ENCODE data around the gene PILRA. TPM values are rescaled to one million over a fixed set of nuclear protein-coding genes. Genes with fewer than 3 reads are reported as not detected.
"Not testable (repeated sequence)": the region's sequence is repeated elsewhere in the genome, so short reads cannot be mapped to it uniquely, and the experiment has no call there.

The PILRA gene
- total and polyA plus RNA-seq, 2 of the 8 experiments (the other 6 are each of a cell fraction or from before 2014, with no cell fraction given), result 7.6 to 10.6 TPM

- not testable (repeated sequence) for H3K18ac ChIP-seq (ENCODE audit: extremely low read depth, low read length); DNase-seq (ENCODE audit: low read depth in 1 of 2, low spot score in 2 of 2); H3K79me2 ChIP-seq (ENCODE audit: control insufficient read depth in 1 of 2, insufficient read depth in 2 of 2, low read length in 2 of 2); H3K27me3 ChIP-seq (replicated peaks in 1 of 4; ENCODE audit: control insufficient read depth in 3 of 4, extremely low read depth in 1 of 4, insufficient read depth in 3 of 4, low read length in 3 of 4); H2AK5ac ChIP-seq (ENCODE audit: low read depth, low read length); H3K23ac ChIP-seq (ENCODE audit: insufficient read length); H4K20me1 ChIP-seq (replicated peaks in 1 of 2; ENCODE audit: control insufficient read depth in 1 of 2, insufficient read depth in 2 of 2, low read length in 2 of 2); H3K4me2 ChIP-seq (ENCODE audit: insufficient read depth in 1 of 2, low read depth in 2 of 2, low read length in 2 of 2); H2BK20ac ChIP-seq (ENCODE audit: low read length); H3K56ac ChIP-seq (replicated peaks; ENCODE audit: insufficient read length, low read depth, low read length); H3K9me3 ChIP-seq (ENCODE audit: insufficient read depth in 2 of 2, low read depth in 1 of 2, low read length in 1 of 2); H4K5ac ChIP-seq (ENCODE audit: insufficient read length, low read depth, low read length); H2AFZ ChIP-seq (ENCODE audit: low read length); H4K91ac ChIP-seq (replicated peaks; ENCODE audit: insufficient read length, low read length); H4K8ac ChIP-seq (ENCODE audit: extremely low read depth, insufficient read depth, low read length); H3K23me2 ChIP-seq (ENCODE audit: low read depth, low read length); H3K4me3 ChIP-seq (ENCODE audit: extremely low read depth in 1 of 4, insufficient read depth in 2 of 4, low read depth in 3 of 4, low read length in 4 of 4); H2BK5ac ChIP-seq (ENCODE audit: low read depth, low read length); H3K4me1 ChIP-seq (replicated peaks in 1 of 4; ENCODE audit: control insufficient read depth in 3 of 4, insufficient read depth in 4 of 4, low read length in 3 of 4); H3K36me3 ChIP-seq (ENCODE audit: control insufficient read depth in 2 of 4, insufficient read depth in 4 of 4, low read length in 3 of 4); H3K9ac ChIP-seq (replicated peaks in 1 of 4; ENCODE audit: extremely low read depth in 1 of 4, low read depth in 3 of 4, low read length in 3 of 4); FAIRE-seq; H2BK15ac ChIP-seq (ENCODE audit: low read length); H3K14ac ChIP-seq (ENCODE audit: insufficient read length); H3K27ac ChIP-seq (ENCODE audit: low read depth, low read length); H2BK12ac ChIP-seq (ENCODE audit: low read depth, low read length); H3K4ac ChIP-seq (replicated peaks; ENCODE audit: insufficient read length, low read depth, low read length); H2BK120ac ChIP-seq (replicated peaks; ENCODE audit: low read depth, low read length); H3K79me1 ChIP-seq (ENCODE audit: low read depth, low read length)
- WGBS, 2 experiments (ENCODE audit: extremely low coverage in 1 of 2, insufficient coverage in 1 of 2, insufficient read length in 1 of 2, insufficient replicate concordance in 2 of 2, low coverage in 1 of 2, low lambda C conversion rate in 2 of 2, missing lambda C conversion rate in 1 of 2), result 89% methylated on average over 6 of the region's 8 CpGs; no CpG with 5 or more reads in 1 of the 2 experiments
- ChIA-PET POLR2A (ENCODE audit: partially characterized antibody) (interaction anchor here (5.2 to 6.2 kb wide), 2 partner anchors 11 to 19 kb away, joined by 39 to 62 read pairs; partner anchors contain the start of genes MEPCE, PPP1R35 and ZCWPW1), CTCF (ENCODE audit: partially characterized antibody) (interaction anchor here (1.1 to 5.0 kb wide), 5 partner anchors 8 to 33 kb away, joined by 3 to 53 read pairs (median 4); no protein-coding TSS in a partner anchor)
Observed at GRCh38 chr7:100447363-100447762, 74.1 kb downstream of the PILRA start.
